Smooth muscle cell (in vitro differentiated cells): ENCODE measurements around the gene HMG20A. TPM values are rescaled to one million over a fixed set of nuclear protein-coding genes. Genes with fewer than 3 reads are reported as not detected.

ENCODE experiments used
- DNase-seq: peaks from one replicate; lab custom pipeline; 2025; ENCODE audit not compliant: unreplicated experiment; lab: John Stamatoyannopoulos, UW
- H2AFZ ChIP-seq: fragments of 200-600 bp; sonication (generic); 2 replicates; pipeline ENCODE4 v1.6.0; 2016; ENCODE audit warnings: antibody characterized with exemption, low read depth, mild to moderate bottlenecking
- H3F3A ChIP-seq: fragments of 200-600 bp; sonication (generic); 2 replicates; pipeline ENCODE4 v1.6.0; 2017; ENCODE audit warnings: antibody characterized with exemption, low read depth
- H3K27ac ChIP-seq: fragments of 200-600 bp; sonication (generic); 2 replicates; pipeline ENCODE4 v1.5.1; 2016; ENCODE audit warnings: low read depth, mild to moderate bottlenecking
- H3K27me3 ChIP-seq: fragments of 200-600 bp; sonication (generic); 2 replicates; pipeline ENCODE4 v1.6.1; 2016; ENCODE audit warnings: low read depth, mild to moderate bottlenecking
- H3K36me3 ChIP-seq: fragments of 200-600 bp; sonication (generic); 2 replicates; pipeline ENCODE4 v1.5.1; 2016; ENCODE audit warnings: low read depth
- H3K4me1 ChIP-seq: fragments of 200-600 bp; sonication (generic); 2 replicates; pipeline ENCODE4 v1.5.1; 2016; ENCODE audit warnings: low read depth
- H3K4me2 ChIP-seq: fragments of 200-600 bp; sonication (generic); 2 replicates; pipeline ENCODE4 v1.6.0; 2016; ENCODE audit warnings: mild to moderate bottlenecking
- H3K4me3 ChIP-seq: fragments of 200-600 bp; sonication (generic); 2 replicates; pipeline ENCODE4 v1.5.1; 2016; ENCODE audit warnings: mild to moderate bottlenecking
- H3K79me2 ChIP-seq: fragments of 200-600 bp; sonication (generic); 2 replicates; pipeline ENCODE4 v1.6.0; 2016; ENCODE audit warnings: low read depth, mild to moderate bottlenecking
- H3K9ac ChIP-seq: fragments of 200-600 bp; sonication (generic); 2 replicates; pipeline ENCODE4 v1.6.0; 2016; ENCODE audit warnings: low read depth
- H3K9me3 ChIP-seq: fragments of 200-600 bp; sonication (generic); replicated peaks from 2 replicates; pipeline ENCODE4 v1.5.1; 2016; ENCODE audit warnings: low read depth
- H4K20me1 ChIP-seq: fragments of 200-600 bp; sonication (generic); 2 replicates; pipeline ENCODE4 v1.6.0; 2016; ENCODE audit warnings: low read depth
- WGBS: methylation state at CpG from one replicate; pipeline ENCODE4 v1.1.7; 2016; ENCODE audit warnings: low lambda C conversion rate; 5-methylcytosine and 5-hydroxymethylcytosine counted together
- polyA plus RNA-seq: library from polyadenylated mRNA; unstranded; fragments of >200 nt; fragmentation: Nextera tagmentation; extraction: Ambion mirVana; gene quantifications from 2 replicates; pipeline ENCODE4 v1.2.1, GENCODE V29; 2016
- total RNA-seq: library from RNA; depleted of rRNA; stranded (reverse); fragments of >200 nt; gene quantifications from 2 replicates; pipeline ENCODE4 v1.2.3, GENCODE V29; 2014
- TF ChIP-seq, protein P1 (sequence below): fragments of 200-600 bp; sonication (generic); IDR thresholded peaks from 2 replicates; pipeline ENCODE4 v1.5.1; 2017; ENCODE audit warnings: borderline replicate concordance, mild to moderate bottlenecking, antibody characterized with exemption; ENCODE audit not compliant: insufficient read depth, poor library complexity, severe bottlenecking

Gene HMG20A
- total and polyA plus RNA-seq, 2 experiments from 2014 or later, result 20.5 to 40.3 TPM

DNA sequence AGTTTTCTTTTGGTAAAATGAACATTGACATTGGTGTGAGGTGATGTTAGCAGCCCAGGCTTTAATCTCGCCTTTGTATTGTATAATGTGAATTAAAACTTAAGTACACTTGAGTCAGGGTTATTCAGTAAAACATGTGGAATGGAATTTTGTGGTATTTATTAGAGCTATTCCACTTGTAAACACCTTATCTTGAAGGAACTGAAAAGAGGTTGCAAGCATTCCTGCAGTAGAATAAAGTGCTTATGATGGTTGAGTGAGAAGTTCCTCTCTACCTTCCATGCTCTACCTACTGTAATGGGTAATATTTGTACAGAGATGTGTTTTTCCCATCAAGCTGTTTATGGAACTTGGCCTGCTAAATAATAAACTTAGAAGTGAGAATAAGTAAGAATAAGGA lies 36.1 kb downstream of the HMG20A start:
- WGBS, result 78% methylated on average over 1 of the region's 1 CpG
- peak overlapping the region; percentile 61 for H3K4me2 ChIP-seq
- TF ChIP-seq, protein P1, sequence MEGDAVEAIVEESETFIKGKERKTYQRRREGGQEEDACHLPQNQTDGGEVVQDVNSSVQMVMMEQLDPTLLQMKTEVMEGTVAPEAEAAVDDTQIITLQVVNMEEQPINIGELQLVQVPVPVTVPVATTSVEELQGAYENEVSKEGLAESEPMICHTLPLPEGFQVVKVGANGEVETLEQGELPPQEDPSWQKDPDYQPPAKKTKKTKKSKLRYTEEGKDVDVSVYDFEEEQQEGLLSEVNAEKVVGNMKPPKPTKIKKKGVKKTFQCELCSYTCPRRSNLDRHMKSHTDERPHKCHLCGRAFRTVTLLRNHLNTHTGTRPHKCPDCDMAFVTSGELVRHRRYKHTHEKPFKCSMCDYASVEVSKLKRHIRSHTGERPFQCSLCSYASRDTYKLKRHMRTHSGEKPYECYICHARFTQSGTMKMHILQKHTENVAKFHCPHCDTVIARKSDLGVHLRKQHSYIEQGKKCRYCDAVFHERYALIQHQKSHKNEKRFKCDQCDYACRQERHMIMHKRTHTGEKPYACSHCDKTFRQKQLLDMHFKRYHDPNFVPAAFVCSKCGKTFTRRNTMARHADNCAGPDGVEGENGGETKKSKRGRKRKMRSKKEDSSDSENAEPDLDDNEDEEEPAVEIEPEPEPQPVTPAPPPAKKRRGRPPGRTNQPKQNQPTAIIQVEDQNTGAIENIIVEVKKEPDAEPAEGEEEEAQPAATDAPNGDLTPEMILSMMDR, result no peak

DNA sequence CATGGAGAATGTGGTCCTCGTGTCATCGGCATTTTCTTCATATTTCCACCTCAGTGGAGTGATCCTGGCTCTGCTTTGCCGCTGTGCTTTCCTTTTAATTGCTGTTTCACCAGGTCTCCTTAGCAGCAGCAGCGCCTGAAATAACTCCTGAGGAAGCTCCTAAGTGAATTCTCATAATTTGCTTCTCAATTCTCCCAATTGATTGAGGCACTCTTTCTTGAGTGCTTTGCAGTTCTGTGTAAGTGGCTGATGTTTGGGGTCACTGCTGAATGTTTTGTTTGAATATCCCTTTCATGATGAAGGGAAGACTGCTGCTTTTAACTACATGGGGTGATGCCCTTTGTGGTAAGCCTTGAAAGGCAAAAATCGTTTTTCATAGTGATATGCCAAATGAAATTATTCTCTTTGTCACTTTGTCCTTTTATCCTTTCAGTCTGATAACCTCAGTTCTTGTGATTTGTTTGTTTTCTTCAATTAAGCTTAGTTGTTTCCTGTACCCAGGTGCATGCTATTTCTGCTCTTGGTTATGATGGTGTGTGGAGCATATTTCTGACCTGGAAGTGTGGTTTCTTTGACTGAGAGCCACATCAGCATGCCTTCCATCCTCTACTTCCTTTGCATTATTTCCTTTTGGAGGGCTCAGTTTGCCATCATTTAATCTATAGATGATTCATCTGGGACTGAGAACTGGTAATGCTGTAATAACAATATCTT lies 36.7 kb downstream of the HMG20A start:
- Histone ChIP-seq H3K79me2 (peaks cover 3% of the 10 kb centered on the region), H3K27me3 (no peaks in the 10 kb centered on the region), H3F3A (peaks cover 4% of the 10 kb centered on the region), H3K4me1 (peaks cover 26% of the 10 kb centered on the region), H3K9me3 (no peaks in the 10 kb centered on the region), H4K20me1 (peaks cover 42% of the 10 kb centered on the region), H3K4me3 (no peak overlapping the region), H3K36me3 (no peaks in the 10 kb centered on the region), H3K27ac (peak overlapping the region; percentile 86), H3K9ac (no peak overlapping the region), H2AFZ (no peak overlapping the region), H3K4me2 (peak overlapping the region; percentile 61)
- WGBS, result 85% methylated on average over 5 of the region's 5 CpGs
- DNase-seq, result no peak
- TF ChIP-seq, protein P1, result no peak

More for the DNA sequence above, 36.1 kb downstream of the HMG20A start:
- DNase-seq, result no peak
- Histone ChIP-seq H2AFZ (no peak overlapping the region), H3K79me2 (peaks cover 9% of the 10 kb centered on the region), H3K27ac (peak overlapping the region; percentile 86), H3K4me1 (peaks cover 26% of the 10 kb centered on the region), H3K9me3 (no peaks in the 10 kb centered on the region), H3K4me3 (no peak overlapping the region), H3K9ac (no peak overlapping the region), H3F3A (peaks cover 4% of the 10 kb centered on the region), H4K20me1 (peaks cover 42% of the 10 kb centered on the region), H3K27me3 (no peaks in the 10 kb centered on the region), H3K36me3 (no peaks in the 10 kb centered on the region)

GRCh38 chr15:77457905-77458265 lies 37.2 kb downstream of the HMG20A start:
- H3F3A ChIP-seq, result peaks cover 4% of the 10 kb centered on the region
- no peaks in the 10 kb centered on the region for H3K36me3 ChIP-seq
- TF ChIP-seq, protein P1, result no peak
- H3K9me3 ChIP-seq, result no peaks in the 10 kb centered on the region
- peaks cover 26% of the 10 kb centered on the region for H3K4me1 ChIP-seq
- no peak overlapping the region for H3K4me3 ChIP-seq
- no peak overlapping the region for H3K9ac ChIP-seq
- H4K20me1 ChIP-seq, result peaks cover 42% of the 10 kb centered on the region
- peak overlapping the region; percentile 35 for H3K4me2 ChIP-seq
- H2AFZ ChIP-seq, result no peak overlapping the region
- H3K27me3 ChIP-seq, result no peaks in the 10 kb centered on the region
- H3K79me2 ChIP-seq, result peaks cover 3% of the 10 kb centered on the region
- peak overlapping the region; percentile 86 for H3K27ac ChIP-seq
- no peak for DNase-seq

- Histone ChIP-seq H3K9me3 (no peaks in the 10 kb centered on the region), H3K4me1 (peaks cover 20% of the 10 kb centered on the region), H4K20me1 (peaks cover 37% of the 10 kb centered on the region), H3K27ac (no peak overlapping the region), H3K36me3 (no peaks in the 10 kb centered on the region), H2AFZ (no peak overlapping the region), H3K4me3 (no peak overlapping the region), H3K27me3 (no peaks in the 10 kb centered on the region), H3K79me2 (peaks cover 3% of the 10 kb centered on the region), H3F3A (no peaks in the 10 kb centered on the region), H3K9ac (no peak overlapping the region), H3K4me2 (no peak overlapping the region)
- TF ChIP-seq, protein P1, result no peak
- 91% methylated on average over 2 of the region's 2 CpGs for WGBS
- no peak for DNase-seq
Observed at GRCh38 chr15:77459031-77459430, 38.3 kb downstream of the HMG20A start.
